Posterior cingulate gyrus (tissue), 11 donors: ENCODE data around the gene SSBP1.

Experiments
- DNase-seq, 10 donors: peaks; one replicate each; pipeline versions ENCODE4 v3.0.0 to v3.0.0-alpha.2; 2020 to 2021; ENCODE audit warnings: mixed read lengths in 3 of 10
- intact Hi-C: fragments of 100-400 bp; cut with DNase I; formaldehyde crosslinking; loops from one replicate; pipeline ENCODE4 v1.15.1; 2023

SSBP1 gene

DNA sequence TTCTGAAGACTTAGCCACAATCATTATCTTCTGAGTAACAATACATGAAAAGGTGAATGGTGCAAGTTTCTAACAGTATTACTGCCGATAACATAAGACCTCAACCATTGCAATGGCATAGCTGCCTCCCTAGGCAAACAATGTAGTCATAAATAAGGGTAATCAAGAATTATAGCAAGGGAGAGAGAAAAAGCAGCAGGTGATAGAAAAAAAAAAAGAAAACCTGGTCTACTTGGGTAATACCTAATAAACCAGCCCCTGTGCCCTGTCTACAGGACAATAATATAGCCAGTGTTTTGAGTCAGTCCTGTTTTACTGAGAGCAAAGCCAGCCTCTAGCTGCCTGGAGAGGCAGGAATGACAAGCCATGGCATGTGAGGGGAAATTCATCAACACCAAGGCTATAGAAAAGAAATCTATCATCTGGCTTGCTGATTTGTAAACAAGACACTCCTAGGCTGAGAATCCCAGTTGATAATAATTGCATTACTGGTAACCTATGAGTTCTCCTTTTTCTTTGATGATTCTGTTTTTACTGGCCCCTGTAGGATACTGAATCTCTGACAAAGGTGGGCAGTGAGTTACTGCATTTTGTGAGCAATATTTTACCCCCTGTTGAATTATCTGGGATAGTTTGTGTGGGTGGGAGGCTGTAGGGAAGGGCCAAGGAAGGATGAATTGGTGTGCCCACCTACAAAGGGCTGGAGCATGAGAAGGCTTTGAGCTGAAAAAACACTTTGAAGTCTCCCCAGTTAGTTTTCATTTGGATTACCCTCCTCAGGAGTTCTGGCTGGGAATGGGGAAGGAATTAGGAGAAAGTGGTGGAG, 31.7 kb upstream of the SSBP1 start:
- no peak for DNase-seq
- intact Hi-C loops, result no loop called here

DNA sequence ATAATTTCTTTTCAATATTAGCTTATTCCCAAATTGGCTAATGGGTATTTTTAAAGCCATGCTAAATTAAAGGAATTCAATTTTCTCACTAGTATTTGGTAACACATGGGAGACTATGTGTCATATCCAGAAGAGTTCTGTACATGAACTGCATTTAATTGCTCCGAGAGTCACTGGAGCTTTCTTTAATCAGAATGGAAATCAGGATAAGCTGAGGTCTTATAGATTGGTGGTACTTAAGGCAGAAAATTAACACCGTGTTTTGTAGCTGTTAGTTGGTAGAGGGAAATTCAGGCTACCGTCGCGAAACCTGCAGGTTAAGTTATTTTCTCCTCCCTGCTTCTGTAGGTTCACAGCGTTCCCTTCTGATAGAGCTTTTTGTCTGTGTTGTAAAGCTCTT, 29.8 kb upstream of the SSBP1 start, which contains the start of gene WEE2:
WEE2 (plus strand) TSS at position 3 of the 400 bp plus-strand sequence. CDS start 406 bp downstream, outside the sequence.
- DNase-seq, result no peak
- intact Hi-C loops, result no loop called here

DNA sequence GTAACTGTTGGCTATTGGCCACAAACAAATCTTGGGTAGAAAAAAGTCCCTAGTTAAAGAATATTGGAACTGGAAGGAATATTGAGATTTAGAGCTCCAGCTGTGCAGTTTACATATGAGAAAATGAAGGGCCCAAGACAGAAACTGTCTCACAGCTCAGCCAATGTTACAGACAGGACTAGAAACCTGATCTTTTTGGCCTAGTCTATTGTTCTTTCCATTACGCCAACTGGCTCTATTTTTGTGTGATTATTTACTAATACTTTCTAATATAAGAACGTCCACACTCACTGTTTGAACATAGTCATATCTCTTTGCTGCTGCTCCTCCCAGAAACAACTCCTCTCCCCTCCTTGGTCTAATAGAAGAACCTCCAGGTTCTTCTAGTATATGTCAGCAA, 28.8 kb upstream of the SSBP1 start:
- intact Hi-C loops, result no loop called here
- no peak for DNase-seq

DNA sequence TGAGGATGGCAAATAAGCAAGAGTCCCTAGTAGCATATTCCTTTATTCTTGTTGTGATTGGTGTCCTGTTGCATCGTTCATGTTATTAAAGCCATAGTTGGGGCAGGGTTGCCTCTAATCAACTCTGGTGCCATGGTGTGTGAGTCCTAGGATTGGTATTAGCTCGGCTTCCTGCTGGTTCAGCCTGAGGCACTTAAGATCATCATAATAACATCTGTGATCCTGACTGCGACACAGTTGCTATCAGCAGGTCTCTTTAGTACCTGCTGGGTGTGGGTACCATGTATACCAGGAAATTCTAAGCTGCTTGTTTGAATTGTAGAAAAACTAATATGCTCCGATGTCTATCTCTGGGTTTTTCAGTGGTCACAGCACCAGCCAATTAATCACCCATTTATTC, 28.4 kb upstream of the SSBP1 start:
- intact Hi-C loops, result no loop called here
- no peak for DNase-seq

DNA sequence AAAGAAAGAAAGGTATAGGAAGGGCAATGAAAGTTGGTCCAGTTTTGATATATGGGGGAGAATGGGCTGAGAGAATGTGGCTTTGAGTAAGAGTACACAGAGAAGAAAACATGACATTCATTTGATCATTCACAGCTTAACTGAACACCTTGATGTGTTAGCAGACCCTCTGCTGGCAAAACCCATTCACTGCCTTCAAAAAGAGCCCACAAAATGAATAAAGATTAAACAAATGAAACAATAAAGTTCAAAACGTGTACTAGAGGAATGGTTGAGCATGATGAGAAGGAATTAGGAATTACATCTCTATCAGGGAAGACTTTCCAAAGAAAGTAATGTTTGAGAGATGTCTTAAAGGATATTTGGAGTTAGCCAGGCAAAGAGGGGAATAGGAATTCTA, 27.9 kb upstream of the SSBP1 start:
- intact Hi-C loops, result no loop called here

DNA sequence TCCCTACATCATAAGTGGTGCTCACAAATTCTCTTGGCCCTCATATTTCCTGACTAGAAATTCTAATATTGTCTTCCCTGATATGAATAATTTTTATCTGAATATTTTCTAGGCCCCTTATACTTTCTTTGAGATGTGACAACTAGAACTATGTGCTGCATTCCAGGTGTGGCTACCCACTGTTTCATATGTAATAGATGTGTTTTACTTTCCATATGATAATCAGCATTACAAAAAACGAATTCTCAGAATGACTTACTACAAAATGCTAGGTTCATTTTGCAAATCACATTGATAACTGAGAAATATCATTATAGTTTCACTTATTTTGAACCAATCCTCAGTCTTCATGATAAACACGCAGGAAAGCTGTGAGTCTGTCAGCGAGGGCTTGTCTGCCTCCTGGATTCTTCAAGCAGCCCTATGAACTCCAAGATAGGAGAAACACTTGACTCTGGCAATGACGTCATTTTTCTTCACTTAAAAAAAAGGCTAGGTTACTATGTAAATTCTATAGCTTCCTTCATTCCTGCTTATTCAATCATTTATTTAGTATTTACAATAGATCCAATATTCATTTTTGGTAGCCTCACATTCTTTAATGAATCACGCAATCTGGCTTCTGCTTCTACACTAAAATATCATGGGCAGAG, 25.4 kb upstream of the SSBP1 start:
- no peak for DNase-seq
- intact Hi-C loops, result no loop called here

More for the DNA sequence above, 27.9 kb upstream of the SSBP1 start:
- no peak for DNase-seq

DNA sequence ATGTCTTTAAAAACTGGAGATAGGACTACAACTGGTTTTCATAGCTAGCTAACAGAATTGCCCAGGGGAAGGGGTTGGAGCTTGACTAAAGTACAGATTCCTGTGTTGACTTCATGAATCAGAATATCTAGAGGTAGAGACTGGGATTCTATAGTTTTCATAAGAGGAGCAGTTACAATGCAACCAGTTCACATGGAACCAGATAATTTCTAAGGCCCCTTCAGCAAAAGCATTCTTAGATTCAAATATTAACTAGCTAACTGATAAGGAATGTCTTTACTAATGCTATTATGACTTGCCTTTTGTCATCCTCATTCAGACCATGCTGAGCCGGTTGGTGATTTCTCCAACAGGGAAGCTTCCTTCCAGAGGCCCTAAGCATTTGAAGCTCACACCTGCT, 24.3 kb upstream of the SSBP1 start:
- intact Hi-C loops, result no loop called here
- no peak for DNase-seq

DNA sequence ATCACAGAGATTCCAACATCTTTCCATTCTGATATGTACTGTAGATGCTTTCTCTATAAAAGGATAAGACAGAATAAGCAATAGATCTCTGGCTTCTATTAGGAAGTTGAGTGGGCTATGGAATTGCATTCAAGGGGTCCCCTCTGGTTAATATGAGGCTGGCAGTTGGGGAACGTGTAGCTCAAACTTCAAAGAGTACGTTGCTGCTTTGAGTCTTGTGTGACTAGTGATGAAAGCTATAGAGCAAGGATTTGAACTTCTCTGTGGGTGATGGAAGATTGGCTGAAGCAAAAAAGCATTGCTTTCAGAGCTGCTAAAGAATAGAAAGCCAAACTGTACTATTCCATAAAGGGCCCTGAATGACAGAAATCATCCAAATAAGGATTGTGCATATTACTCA, 23.6 kb upstream of the SSBP1 start:
- intact Hi-C loops, result no loop called here

DNA sequence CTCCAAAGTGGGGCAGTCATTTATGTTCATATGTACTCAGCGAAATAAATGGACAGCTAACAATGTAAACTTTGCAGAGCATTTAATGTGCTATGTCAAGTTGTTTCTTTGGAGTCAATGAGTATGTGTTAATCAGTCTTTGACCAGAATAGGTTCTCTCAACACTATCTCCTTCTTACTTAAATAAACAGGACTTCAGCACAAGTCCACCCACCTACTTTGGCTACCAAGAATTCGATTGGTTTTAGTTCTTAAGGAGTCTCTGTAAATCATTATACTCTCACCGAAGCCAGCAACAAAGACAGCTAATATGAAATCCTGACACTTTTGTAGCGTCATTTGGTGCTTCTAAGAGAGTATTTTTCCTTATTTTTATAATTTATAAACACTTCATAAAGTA, 23.1 kb upstream of the SSBP1 start:
- intact Hi-C loops, result no loop called here

More for the DNA sequence above, 23.6 kb upstream of the SSBP1 start:
- DNase-seq, result no peak

DNA sequence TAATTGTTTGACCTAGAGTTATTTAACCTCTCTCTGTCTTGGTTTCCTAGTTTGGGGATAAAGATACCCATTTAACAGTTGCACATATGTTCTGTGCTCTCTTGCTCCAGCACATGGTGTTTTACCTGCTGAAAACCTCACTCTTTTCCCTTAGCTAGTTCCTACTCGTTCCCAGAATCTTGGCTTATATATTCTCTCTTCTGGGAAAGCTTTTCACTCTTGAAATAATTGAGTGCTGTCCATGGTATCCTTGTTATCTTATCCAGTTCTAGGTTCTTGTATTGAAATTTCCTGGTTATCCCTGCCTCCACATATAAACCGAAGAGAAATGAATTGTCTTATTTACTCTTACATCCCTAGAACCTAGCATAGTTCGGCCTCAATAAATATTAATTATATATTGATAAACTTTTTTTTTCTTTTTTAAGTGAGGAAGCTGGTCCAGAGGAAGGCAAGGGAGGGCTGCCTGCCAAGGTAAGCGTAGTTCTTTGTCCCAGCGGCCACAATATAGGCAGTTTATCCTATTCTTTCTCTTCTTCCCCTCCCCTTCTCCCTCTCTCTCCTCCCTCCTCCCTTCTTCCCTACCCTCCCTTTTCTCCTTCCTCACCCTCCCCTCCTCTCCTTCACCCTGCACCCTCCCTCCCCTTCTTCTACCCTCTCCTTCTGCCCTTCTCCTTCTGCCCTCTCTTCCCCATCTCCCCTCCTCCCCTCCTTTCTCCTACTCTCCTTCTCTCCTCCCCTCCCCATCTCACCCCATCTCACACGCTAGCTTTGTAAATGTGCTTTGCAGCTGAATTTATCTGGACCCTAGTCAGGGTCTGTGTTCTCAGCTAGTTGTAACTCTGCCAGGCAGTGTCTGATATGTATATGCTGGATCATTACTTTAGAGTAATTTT, 22.1 kb upstream of the SSBP1 start:
- DNase-seq, result no peak
- intact Hi-C loops, result no loop called here

More for the DNA sequence above, 23.1 kb upstream of the SSBP1 start:
- DNase-seq, result no peak

DNA sequence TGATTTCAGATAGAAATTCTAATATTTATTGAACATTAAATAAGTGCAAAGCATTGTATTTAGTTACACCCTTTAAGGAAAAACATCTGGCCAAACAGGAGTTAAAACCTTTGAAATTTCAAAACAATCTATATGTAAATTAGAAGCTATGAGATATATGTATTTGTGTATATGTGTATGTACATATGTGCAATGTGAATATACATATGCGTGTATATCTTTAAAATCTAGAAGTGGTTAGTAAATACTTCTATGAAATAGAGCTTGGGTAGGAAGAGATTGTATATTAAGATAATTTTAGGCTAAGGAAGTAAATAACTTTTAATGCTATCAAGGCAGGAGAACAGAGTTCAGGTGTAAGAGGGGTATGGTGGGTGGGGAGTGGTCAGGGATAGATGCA, 20.7 kb upstream of the SSBP1 start:
- no peak for DNase-seq
- intact Hi-C loops, result no loop called here

DNA sequence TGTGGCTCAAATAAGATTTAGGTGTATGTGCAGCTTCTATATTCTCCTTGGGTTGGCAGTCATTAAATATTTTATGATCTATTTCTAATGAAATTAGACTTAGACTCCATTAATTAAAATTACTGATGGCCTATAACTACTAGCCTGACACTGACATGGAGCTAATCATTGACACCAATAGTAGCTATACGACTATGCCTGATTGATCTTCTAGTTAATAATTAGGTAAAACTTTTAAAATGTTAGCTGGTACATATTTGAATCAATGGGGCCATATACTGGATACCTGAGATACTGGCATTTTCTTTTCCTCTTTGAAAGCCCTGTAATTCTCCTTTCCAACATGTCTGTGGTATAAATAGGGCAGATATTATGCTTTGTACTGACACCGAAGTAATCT, 15.6 kb upstream of the SSBP1 start:
- no peak for DNase-seq
- intact Hi-C loops, result no loop called here

DNA sequence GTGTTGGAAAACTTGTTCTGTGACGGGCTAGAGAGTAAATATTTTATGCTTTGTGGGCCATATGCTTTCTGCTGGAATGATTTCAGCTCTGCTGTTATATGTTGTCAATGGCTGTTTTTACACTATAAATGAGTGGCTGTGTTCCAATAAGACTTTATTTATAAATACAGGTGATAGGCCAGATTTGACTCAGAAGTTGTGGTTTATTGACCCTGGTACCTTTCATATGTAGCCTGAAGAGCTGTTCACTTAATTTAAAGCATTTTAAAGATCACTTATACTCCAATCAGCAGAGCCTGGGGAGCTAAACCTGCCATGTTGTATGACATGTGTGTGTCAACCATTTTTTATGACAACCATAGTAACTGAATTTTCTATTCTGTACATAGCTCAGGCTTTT, 9.1 kb upstream of the SSBP1 start:
- intact Hi-C loops, result no loop called here
- DNase-seq, result no peak

DNA sequence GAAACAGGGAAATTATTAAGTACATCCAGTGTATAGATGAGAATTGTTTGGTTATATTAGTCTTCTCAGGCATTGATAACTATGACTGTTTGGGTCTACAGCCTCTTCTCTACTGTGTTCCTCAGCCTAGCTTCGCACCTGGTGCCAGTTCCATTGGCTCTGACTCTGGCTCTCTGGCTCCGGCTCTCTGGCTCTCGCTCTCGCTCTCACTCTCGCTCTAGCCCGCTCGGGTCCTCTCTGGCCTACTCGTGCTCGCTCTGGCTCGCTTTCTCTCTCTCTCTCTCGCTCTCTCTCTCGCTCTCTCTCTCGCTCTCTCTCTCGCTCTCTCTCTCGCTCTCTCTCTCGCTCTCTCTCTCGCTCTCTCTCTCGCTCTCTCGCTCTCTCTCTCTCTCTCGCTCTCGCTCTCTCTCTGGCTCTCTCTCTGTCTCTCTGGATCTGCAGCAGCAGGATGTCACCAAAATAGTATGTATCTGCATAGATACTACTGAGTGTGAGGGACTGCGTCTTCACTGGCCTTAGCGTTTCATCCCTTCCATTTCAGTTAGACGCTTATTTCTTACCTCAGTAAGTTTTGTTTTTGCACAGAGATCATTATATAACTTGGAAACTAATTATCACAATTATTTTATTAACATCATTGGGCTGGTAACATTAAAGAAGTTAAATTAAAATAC, 6.5 kb upstream of the SSBP1 start:
- intact Hi-C loops, result no loop called here
- peak in 1 of 10 donors; percentile 14 for DNase-seq

DNA sequence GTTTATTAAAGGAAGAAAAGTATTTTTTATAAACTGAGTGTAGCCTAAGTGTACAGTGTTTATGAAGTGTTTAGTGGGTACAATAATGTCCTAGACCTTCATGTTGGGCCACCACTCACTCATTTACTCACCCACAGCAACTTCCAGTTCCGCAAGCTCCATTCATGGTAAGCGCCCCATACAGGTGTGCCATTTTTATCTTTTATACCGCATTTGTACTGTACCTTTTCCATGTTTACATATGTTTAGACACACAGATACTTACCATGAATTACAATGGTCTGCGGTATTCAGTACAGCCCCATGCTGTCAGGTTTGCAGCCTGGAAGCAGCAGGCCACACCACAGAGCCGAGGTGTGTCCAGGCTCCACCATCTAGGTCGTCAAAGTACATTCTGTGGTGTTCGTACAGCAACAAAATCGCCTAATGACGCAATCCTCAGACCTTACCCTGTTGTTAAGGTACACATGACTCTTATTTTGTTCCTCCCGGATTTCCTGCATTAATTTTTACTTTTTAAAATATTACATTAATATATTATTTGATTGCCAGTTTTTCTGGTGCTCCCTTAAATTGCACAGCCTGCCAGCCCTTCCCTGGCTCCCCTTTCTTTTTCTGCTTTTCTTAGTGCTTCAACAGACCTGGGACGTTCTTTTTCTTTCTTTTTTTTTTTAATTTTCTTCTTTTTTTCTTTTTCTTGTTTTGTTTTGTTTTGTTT, 881 bp upstream of the SSBP1 start:
- intact Hi-C loops, result loop anchor here (5.0 kb wide), 1 partner anchor 185 kb away; the partner anchor contains the start of gene AGK
- peak in 1 of 10 donors; percentile 63 for DNase-seq

DNA sequence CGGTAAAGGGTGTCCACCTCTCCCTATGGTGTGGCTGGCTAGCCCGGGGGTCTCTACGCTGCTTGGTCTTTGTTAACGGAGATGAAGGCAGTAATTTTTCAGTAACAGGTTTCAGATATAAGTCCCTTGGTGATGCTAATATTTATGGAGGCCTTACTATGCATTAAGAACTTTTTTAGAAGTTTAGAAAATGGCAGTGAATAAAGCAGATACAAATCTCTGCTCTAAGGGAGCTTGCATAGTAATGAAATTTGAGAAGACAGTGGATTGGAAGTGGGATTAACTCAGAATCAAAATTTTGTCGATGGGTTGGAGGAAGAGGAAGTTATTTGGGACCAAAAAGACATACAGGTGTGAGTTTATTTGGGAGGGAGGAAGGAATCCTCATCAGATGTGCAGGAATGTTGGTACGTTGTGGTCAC, 445 bp downstream of the SSBP1 start:
- DNase-seq, result no peak
- intact Hi-C loops, result loop anchor here (1.0 to 5.0 kb wide), 3 partner anchors 36 to 186 kb away; partner anchors contain the start of genes AGK and DENND11

DNA sequence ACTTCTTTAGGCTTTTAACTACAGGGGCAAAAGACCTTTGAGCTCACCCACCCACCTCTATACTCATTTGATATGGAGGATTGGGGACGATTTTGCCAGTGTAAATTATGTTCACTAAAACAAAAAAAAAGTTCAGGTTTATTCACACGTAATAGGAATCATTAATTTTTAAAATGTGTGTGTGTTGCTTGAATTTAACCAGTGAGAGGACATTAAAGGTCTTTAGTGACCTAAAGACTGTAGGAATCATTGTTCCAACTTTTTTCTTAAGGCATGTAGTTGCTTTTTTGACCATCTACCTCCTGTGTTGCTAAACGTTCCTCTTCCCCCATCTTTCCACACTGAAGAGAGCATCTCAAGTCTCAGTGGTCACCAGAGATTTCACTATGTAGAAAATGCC, 1.1 kb downstream of the SSBP1 start:
- intact Hi-C loops, result loop anchor here (2.0 to 5.0 kb wide), 2 partner anchors 84 to 187 kb away; partner anchors contain the start of gene AGK
- DNase-seq, result no peak

DNA sequence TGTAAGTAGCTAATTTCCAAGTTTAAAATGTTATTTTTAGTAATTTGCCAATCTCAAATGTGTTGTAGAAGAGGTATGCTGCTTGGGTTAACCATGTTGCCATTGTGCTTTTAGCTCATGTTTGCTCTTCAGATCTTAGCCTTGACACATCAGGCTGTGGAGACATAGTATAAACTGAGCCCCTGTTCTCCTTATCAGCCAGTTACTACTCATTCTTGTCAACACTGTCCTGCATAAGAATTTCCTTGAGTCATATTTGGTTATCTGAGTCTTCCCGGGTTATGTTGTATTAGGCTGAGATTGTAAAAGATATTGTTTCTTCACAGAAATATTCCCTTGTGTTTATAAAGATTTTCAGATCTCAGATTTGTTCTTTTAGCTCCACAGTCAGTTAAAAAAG, 4.1 kb downstream of the SSBP1 start:
- intact Hi-C loops, result no loop called here
- DNase-seq, result no peak

DNA sequence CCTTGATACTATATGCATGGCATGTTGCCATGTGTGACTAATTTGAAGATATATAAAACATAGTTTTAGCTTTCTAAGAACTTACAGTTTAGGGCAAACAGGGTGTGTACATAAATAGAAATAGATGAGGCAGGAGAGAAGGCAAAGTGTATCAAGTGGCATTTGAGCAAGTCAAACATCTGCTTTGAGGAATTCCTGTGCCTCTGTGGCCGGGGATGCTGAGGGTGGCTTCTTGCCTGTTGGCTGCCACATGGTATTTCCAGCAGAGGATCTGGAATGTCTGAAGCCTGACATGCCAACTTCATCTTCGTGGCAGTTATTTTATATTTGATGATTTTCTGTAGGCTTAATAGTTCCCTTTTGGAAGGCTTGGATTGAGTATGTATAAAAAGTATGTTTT, 6.0 kb downstream of the SSBP1 start:
- DNase-seq, result no peak
- intact Hi-C loops, result no loop called here

DNA sequence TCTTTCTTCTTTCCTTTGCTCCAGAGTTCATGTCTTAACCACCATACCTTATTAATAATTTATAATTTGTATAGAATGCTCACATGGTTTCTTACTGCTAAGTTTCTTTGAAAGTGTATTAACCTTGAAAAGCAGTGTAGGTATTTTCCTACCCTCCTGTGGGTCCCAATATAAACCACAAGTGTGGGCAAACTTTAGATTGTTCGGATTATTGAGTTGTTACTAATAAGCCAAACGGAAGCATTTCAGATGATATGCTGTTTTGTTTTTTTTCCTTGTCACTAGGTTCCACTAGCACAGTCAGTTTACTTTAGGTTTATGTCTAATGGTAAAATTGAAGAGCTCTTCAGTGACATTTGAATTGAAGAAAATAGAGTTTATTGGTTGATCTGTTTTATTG, 10.2 kb downstream of the SSBP1 start:
- no peak for DNase-seq
- intact Hi-C loops, result no loop called here
